GM12892 (cell line): ENCODE data around the gene KCTD17.

Source experiments
- POLR2A ChIP-seq: IDR thresholded peaks from 2 replicates; pipeline ENCODE4 v1.6.1; 2011; ENCODE audit warnings: low read depth, low read length, control low read depth
- POLR2AphosphoS5 ChIP-seq: IDR thresholded peaks from 2 replicates; pipeline ENCODE4 v1.6.1; 2011; ENCODE audit warnings: low read depth, low read length, control low read depth
- TAF1 ChIP-seq: IDR thresholded peaks from 2 replicates; pipeline ENCODE4 v1.6.1; 2011; ENCODE audit warnings: low read depth, mild to moderate bottlenecking, control low read depth, low read length, borderline replicate concordance

GRCh38 chr22:37044634-37045625, 6.6 kb upstream of the KCTD17 start:
- TF ChIP-seq POLR2AphosphoS5 (no peak), POLR2A (no peak), TAF1 (no peak)
